HepG2 (cell line): ENCODE measurements around the gene ZNF581. TPM values are rescaled to one million over a fixed set of nuclear protein-coding genes. Genes with fewer than 3 reads are reported as not detected.
A peak's percentile ranks its signal among the peaks of the same experiment; 100 is the strongest.

ENCODE experiments used
- AHDC1 ChIP-seq: sonication (generic); formaldehyde crosslinking; IDR thresholded peaks from 2 replicates; pipeline ENCODE4 v1.5.1; 2020; ENCODE audit warnings: mild to moderate bottlenecking, missing genetic modification reagents, borderline replicate concordance
- ARHGAP35 ChIP-seq: sonication (generic); formaldehyde crosslinking; IDR thresholded peaks from 2 replicates; pipeline ENCODE4 v1.9.0; 2022; ENCODE audit warnings: mild to moderate bottlenecking, inconsistent platforms, moderate library complexity, missing genetic modification reagents, borderline replicate concordance
- ARID2 ChIP-seq: sonication (generic); formaldehyde crosslinking; IDR thresholded peaks from 2 replicates; pipeline ENCODE4 v1.8.1; 2022; ENCODE audit warnings: mild to moderate bottlenecking, missing genetic modification reagents, borderline replicate concordance
- CERS6 ChIP-seq: sonication (generic); formaldehyde crosslinking; IDR thresholded peaks from 2 replicates; pipeline ENCODE4 v1.5.0; 2020; ENCODE audit warnings: missing genetic modification reagents
- HIVEP1 ChIP-seq: sonication (generic); formaldehyde crosslinking; IDR thresholded peaks from 2 replicates; pipeline ENCODE4 v1.4.0; 2020; ENCODE audit warnings: mild to moderate bottlenecking, missing genetic modification reagents
- ISX ChIP-seq: sonication (generic); formaldehyde crosslinking; conservative IDR thresholded peaks from 2 replicates; pipeline ENCODE4 v1.5.0; 2020; ENCODE audit warnings: missing genetic modification reagents
- KDM5B ChIP-seq: sonication (generic); formaldehyde crosslinking; IDR thresholded peaks from 2 replicates; pipeline ENCODE4 v1.4.0; 2020; ENCODE audit warnings: missing genetic modification reagents, mild to moderate bottlenecking, borderline replicate concordance
- MAFF ChIP-seq: IDR thresholded peaks from 2 replicates; pipeline ENCODE4 v1.6.1; 2011; ENCODE audit warnings: low read depth, low read length, improper control_type of control experiment
- RNF219 ChIP-seq: sonication (generic); formaldehyde crosslinking; IDR thresholded peaks from 2 replicates; pipeline ENCODE4 v1.5.0; 2020; ENCODE audit warnings: mild to moderate bottlenecking, missing genetic modification reagents
- RXRB ChIP-seq: IDR thresholded peaks from 2 replicates; pipeline ENCODE4 v1.6.1; 2016; ENCODE audit warnings: borderline replicate concordance, missing genetic modification reagents, missing compliant biosample characterization
- SRSF4 ChIP-seq: fragments of 200-400 bp; formaldehyde crosslinking; IDR thresholded peaks from one replicate; pipeline ENCODE4 v1.6.1; 2018; ENCODE audit warnings: mild to moderate bottlenecking, low read depth, low read length, moderate library complexity; ENCODE audit not compliant: poor library complexity, severe bottlenecking
- TCF12 ChIP-seq, 2 experiments: fragments of 450-650 bp in 1 of 2; sonication (generic) in 1 of 2; formaldehyde crosslinking in 1 of 2; IDR thresholded peaks; 2 replicates each; pipeline versions ENCODE4 v1.6.1 to v1.8.0; 2017 to 2022; ENCODE audit warnings: antibody characterized with exemption in 1 of 2, mild to moderate bottlenecking in 1 of 2, missing genetic modification reagents in 1 of 2, moderate library complexity in 1 of 2
- TCF7 ChIP-seq: sonication (generic); IDR thresholded peaks from 2 replicates; pipeline ENCODE4 v1.6.1; 2016; ENCODE audit warnings: antibody characterized with exemption, low read depth
- TFDP2 ChIP-seq: sonication (generic); formaldehyde crosslinking; IDR thresholded peaks from 2 replicates; pipeline ENCODE4 v1.4.0; 2020; ENCODE audit warnings: missing genetic modification reagents
- ZNF205 ChIP-seq: IDR thresholded peaks from 2 replicates; pipeline ENCODE4 v1.6.1; 2018; ENCODE audit warnings: missing biosample characterization, missing genetic modification reagents
- ZNF331 ChIP-seq: sonication (generic); formaldehyde crosslinking; IDR thresholded peaks from 2 replicates; pipeline ENCODE4 v1.4.0; 2020; ENCODE audit warnings: missing genetic modification reagents
- ZNF431 ChIP-seq: sonication (generic); formaldehyde crosslinking; IDR thresholded peaks from 2 replicates; pipeline ENCODE4 v1.9.0; 2022; ENCODE audit warnings: missing genetic modification reagents, low read depth, mild to moderate bottlenecking, borderline replicate concordance
- ZNF562 ChIP-seq: sonication (generic); formaldehyde crosslinking; IDR thresholded peaks from 2 replicates; pipeline ENCODE4 v1.8.0; 2022; ENCODE audit warnings: missing genetic modification reagents, borderline replicate concordance
- ZNF652 ChIP-seq: IDR thresholded peaks from 2 replicates; pipeline ENCODE4 v1.6.1; 2016; ENCODE audit warnings: low read depth, borderline replicate concordance
- ZNF879 ChIP-seq: sonication (generic); formaldehyde crosslinking; IDR thresholded peaks from 2 replicates; pipeline ENCODE4 v1.8.1; 2023; ENCODE audit warnings: missing genetic modification reagents
- polyA plus RNA-seq, 8 experiments: library from polyadenylated mRNA; depleted of rRNA in 3 of 8; stranded (reverse) in 7 of 8; unstranded in 1 of 8; fragments of >200 nt; fragmentation: Illumina TruSeq in 4 of 8; extraction: Trizol in 4 of 8; gene quantifications; 2 replicates each; pipeline versions ENCODE4 v1.2.1 to v1.2.3, GENCODE V29; 2011 to 2016; ENCODE audit warnings: low read depth in 4 of 8, missing spikeins in 1 of 8, mixed read lengths in 1 of 8; ENCODE audit not compliant: insufficient read depth in 1 of 8
- total RNA-seq, 5 experiments: library from RNA; depleted of rRNA; stranded (reverse); fragments of >200 nt; fragmentation: Illumina TruSeq; extraction: Trizol; gene quantifications; 2 replicates each; pipeline ENCODE4 v1.2.3, GENCODE V29; 2016; ENCODE audit warnings: low read depth in 1 of 5

The ZNF581 gene
- total and polyA plus RNA-seq, 2 of the 13 experiments (the other 11 are each of a cell fraction or from before 2014, with no cell fraction given) = 19.6 to 49.5 TPM

GRCh38 chr19:55605207-55605636 is 38.2 kb upstream of the ZNF581 start (continued):
- no peak for TF ChIP-seq ARID2
- peak; percentile 6; the same call in 1 of the 2 replicates for TF ChIP-seq KDM5B
- TF ChIP-seq ZNF652 (CRISPR knock-in tag) = no peak
- no peak for TF ChIP-seq ISX (CRISPR knock-in tag)
- no peak for TF ChIP-seq ZNF205 (CRISPR knock-in tag)
- TF ChIP-seq TFDP2 (CRISPR knock-in tag) = peak; percentile 23; the same call in 1 of the 2 replicates
- no peak for TF ChIP-seq TCF7
- no peak for TF ChIP-seq TCF12 (IDR thresholded peaks at IDR 0.05)
- TF ChIP-seq TCF12 (CRISPR knock-in tag; IDR thresholded peaks at IDR 0.05) = no peak
- no peak for TF ChIP-seq ZNF431 (CRISPR knock-in tag)
- no peak; the same call in 1 of the 2 replicates for TF ChIP-seq ZNF331 (CRISPR knock-in tag)
- no peak for TF ChIP-seq ZNF879 (CRISPR knock-in tag)
- no peak for TF ChIP-seq SRSF4
- TF ChIP-seq AHDC1 (CRISPR knock-in tag) = no peak
- TF ChIP-seq HIVEP1 (CRISPR knock-in tag) = no peak
- no peak for TF ChIP-seq ARHGAP35 (CRISPR knock-in tag)
- TF ChIP-seq RNF219 (CRISPR knock-in tag) = no peak
- TF ChIP-seq CERS6 (CRISPR knock-in tag) = no peak
- no peak for TF ChIP-seq ZNF562 (CRISPR knock-in tag)
- no peak for TF ChIP-seq MAFF
- TF ChIP-seq RXRB = peak; percentile 31; the same call in 1 of the 2 replicates
